Measurements from ENCODE around the gene CCDC38.

DNA sequence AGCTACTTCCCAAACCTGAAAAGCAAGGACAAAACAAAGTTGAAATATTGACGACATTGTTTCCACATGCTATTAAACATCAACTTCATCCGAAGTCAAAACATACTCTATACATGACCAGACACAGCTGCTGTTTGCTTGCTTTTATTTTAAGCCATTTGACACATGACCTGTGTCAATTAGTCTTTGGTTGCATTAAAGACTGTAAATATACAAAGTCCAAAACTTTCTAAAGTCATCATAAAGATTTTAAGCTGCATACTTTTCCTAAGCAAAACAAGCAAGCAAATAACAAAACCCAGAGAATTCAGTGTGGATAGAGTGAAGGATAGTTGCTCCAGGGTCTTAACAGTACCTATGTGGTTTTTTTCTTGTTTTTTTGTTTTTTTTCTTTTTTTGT lies 31.9 kb upstream of the CCDC38 start:
- TF ChIP-seq, protein P1, sequence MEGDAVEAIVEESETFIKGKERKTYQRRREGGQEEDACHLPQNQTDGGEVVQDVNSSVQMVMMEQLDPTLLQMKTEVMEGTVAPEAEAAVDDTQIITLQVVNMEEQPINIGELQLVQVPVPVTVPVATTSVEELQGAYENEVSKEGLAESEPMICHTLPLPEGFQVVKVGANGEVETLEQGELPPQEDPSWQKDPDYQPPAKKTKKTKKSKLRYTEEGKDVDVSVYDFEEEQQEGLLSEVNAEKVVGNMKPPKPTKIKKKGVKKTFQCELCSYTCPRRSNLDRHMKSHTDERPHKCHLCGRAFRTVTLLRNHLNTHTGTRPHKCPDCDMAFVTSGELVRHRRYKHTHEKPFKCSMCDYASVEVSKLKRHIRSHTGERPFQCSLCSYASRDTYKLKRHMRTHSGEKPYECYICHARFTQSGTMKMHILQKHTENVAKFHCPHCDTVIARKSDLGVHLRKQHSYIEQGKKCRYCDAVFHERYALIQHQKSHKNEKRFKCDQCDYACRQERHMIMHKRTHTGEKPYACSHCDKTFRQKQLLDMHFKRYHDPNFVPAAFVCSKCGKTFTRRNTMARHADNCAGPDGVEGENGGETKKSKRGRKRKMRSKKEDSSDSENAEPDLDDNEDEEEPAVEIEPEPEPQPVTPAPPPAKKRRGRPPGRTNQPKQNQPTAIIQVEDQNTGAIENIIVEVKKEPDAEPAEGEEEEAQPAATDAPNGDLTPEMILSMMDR (IDR thresholded peaks at IDR 0.05), result no peak
- TF ChIP-seq, protein P2, sequence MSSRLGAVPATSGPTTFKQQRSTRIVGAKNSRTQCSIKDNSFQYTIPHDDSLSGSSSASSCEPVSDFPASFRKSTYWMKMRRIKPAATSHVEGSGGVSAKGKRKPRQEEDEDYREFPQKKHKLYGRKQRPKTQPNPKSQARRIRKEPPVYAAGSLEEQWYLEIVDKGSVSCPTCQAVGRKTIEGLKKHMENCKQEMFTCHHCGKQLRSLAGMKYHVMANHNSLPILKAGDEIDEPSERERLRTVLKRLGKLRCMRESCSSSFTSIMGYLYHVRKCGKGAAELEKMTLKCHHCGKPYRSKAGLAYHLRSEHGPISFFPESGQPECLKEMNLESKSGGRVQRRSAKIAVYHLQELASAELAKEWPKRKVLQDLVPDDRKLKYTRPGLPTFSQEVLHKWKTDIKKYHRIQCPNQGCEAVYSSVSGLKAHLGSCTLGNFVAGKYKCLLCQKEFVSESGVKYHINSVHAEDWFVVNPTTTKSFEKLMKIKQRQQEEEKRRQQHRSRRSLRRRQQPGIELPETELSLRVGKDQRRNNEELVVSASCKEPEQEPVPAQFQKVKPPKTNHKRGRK (CRISPR knock-in tag; IDR thresholded peaks at IDR 0.05; ENCODE audit: borderline replicate concordance), result no peak
- TF ChIP-seq JUN (CRISPR knock-in tag; IDR thresholded peaks at IDR 0.05), result no peak
- no peak for TF ChIP-seq TEAD1 (CRISPR knock-in tag; IDR thresholded peaks at IDR 0.05)
- no peak for TF ChIP-seq CREB1 (CRISPR knock-in tag; IDR thresholded peaks at IDR 0.05)
- no peak for TF ChIP-seq ZNF317 (CRISPR knock-in tag; IDR thresholded peaks at IDR 0.05; ENCODE audit: borderline replicate concordance, low read depth)
- TF ChIP-seq, protein P3, sequence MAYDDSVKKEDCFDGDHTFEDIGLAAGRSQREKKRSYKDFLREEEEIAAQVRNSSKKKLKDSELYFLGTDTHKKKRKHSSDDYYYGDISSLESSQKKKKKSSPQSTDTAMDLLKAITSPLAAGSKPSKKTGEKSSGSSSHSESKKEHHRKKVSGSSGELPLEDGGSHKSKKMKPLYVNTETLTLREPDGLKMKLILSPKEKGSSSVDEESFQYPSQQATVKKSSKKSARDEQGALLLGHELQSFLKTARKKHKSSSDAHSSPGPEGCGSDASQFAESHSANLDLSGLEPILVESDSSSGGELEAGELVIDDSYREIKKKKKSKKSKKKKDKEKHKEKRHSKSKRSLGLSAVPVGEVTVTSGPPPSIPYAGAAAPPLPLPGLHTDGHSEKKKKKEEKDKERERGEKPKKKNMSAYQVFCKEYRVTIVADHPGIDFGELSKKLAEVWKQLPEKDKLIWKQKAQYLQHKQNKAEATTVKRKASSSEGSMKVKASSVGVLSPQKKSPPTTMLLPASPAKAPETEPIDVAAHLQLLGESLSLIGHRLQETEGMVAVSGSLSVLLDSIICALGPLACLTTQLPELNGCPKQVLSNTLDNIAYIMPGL (CRISPR knock-in tag; IDR thresholded peaks at IDR 0.05), result no peak
- no peak for TF ChIP-seq NR1H2 (CRISPR knock-in tag; IDR thresholded peaks at IDR 0.05)

All from WTC11 (cell line).